ENCODE data around the gene ALX3. TPM values are rescaled to one million over a fixed set of nuclear protein-coding genes. Genes with fewer than 3 reads are reported as not detected.

ALX3 gene
- polyA plus RNA-seq, 1 experiment: 5.7 TPM

DNA sequence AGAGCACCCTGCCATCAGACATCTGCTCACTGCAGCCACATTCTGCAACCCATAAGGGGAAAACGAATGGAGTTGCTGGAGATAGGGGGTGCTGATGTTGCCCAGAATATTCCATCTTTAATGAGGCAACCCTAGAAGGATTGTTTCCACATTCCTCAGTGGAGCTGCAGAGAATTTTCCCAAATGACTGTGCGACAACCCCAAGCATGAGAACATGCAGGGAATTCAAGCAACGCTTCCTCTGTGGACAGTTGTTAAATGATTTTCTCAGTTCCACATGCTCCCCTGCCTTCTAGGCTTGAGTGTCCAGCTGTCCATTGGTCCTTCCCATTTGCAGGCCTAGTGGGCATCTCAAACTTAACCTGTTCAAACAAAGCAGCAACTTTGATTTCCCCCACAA, 21.3 kb upstream of the ALX3 start:
- no peak for DNase-seq (ENCODE audit: low read depth)
- no peak for TF ChIP-seq CTCF (IDR thresholded peaks at IDR 0.05; ENCODE audit: insufficient read depth, low read depth, low read length)
- ChIA-PET POLR2A (no interaction called here), CTCF (interaction anchor here (0.5 to 16.1 kb wide), 14 partner anchors 9 to 440 kb away, joined by 3 to 246 read pairs (median 5); partner anchors contain the start of gene UBL4B)
- H3K36me3 ChIP-seq (ENCODE audit: control insufficient read depth, insufficient read depth, low read length): no peaks in the 10 kb centered on the region; the same call in 1 of the 2 replicates
- no peak overlapping the region for H3K4me3 ChIP-seq (ENCODE audit: low read depth, low read length)
- no peaks in the 10 kb centered on the region; the same call in none of the 2 replicates for H3K27me3 ChIP-seq (ENCODE audit: control insufficient read depth, insufficient read depth, low read length)

DNA sequence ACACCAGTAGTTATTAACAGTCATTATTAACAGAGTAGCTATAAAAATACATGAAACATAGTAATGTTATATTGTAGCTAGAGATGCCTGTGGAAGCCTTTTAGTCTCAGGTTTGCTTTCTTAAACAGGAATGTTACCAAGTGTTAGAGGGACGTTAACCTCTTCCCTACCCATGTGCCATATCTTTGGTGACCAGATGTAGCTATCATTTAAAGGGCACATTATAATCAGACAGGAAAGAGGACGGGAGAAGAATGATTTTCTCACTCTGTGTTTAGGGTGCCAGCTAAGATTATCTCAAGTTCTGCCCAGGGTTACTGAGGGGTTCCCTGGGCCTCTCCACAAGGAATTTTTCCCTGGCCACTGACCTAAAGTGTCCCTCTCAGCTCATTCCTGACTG, 20.9 kb upstream of the ALX3 start:
- no peak for DNase-seq (ENCODE audit: low read depth)
- no peak overlapping the region for H3K4me3 ChIP-seq (ENCODE audit: low read depth, low read length)
- H3K36me3 ChIP-seq (ENCODE audit: control insufficient read depth, insufficient read depth, low read length): no peaks in the 10 kb centered on the region; the same call in 1 of the 2 replicates
- TF ChIP-seq CTCF (IDR thresholded peaks at IDR 0.05; ENCODE audit: insufficient read depth, low read depth, low read length): no peak
- CTCF ChIA-PET: interaction anchor here (0.6 to 16.1 kb wide), 15 partner anchors 9 to 440 kb away, joined by 3 to 246 read pairs (median 5); partner anchors contain the start of gene UBL4B
- no peaks in the 10 kb centered on the region; the same call in none of the 2 replicates for H3K27me3 ChIP-seq (ENCODE audit: control insufficient read depth, insufficient read depth, low read length)
- POLR2A ChIA-PET: no interaction called here

DNA sequence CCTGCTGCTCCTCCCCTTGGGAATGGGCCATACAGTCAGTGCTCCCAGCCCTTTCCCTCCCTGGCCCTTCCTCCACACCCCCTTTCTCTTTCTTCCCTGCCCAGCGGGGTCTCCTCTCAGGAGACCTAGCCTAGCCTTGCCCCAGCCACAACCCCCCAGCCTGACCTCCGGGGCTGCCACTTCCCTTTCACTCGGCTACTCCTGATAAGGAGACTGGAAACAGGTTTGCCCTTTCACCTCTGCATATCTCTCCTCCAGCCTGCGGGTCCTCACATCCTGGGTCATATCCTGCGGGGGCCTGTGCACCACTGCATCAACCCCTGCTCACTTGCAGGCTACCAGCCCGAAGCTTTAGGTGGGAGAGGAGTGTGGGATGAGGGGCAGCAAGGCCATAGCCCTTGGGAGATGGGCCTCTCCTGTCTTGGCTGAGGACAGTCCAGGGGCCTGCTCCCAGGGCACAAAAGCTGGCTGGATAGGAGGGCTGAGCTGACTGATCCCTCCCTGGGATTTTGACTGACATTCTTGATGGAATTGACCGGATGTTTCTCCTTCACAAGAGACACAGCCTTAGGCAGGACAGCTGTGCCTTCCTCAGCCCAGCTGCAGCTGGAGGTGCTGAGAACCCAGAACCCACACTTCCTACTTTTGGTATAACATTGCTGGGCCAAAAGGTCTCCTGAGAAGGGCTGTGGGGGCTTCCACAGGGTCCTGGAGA, 19.2 kb upstream of the ALX3 start:
- no peak for DNase-seq (ENCODE audit: low read depth)
- H3K36me3 ChIP-seq (ENCODE audit: control insufficient read depth, insufficient read depth, low read length): no peaks in the 10 kb centered on the region; the same call in 1 of the 2 replicates
- H3K4me3 ChIP-seq (ENCODE audit: low read depth, low read length): no peak overlapping the region
- H3K27me3 ChIP-seq (ENCODE audit: control insufficient read depth, insufficient read depth, low read length): no peaks in the 10 kb centered on the region; the same call in 1 of the 2 replicates
- POLR2A ChIA-PET: no interaction called here
- TF ChIP-seq CTCF (IDR thresholded peaks at IDR 0.05; ENCODE audit: insufficient read depth, low read depth, low read length): no peak
- CTCF ChIA-PET: interaction anchor here (1.2 to 16.1 kb wide), 6 partner anchors 12 to 60 kb away, joined by 3 to 246 read pairs (median 23); no protein-coding TSS in a partner anchor

DNA sequence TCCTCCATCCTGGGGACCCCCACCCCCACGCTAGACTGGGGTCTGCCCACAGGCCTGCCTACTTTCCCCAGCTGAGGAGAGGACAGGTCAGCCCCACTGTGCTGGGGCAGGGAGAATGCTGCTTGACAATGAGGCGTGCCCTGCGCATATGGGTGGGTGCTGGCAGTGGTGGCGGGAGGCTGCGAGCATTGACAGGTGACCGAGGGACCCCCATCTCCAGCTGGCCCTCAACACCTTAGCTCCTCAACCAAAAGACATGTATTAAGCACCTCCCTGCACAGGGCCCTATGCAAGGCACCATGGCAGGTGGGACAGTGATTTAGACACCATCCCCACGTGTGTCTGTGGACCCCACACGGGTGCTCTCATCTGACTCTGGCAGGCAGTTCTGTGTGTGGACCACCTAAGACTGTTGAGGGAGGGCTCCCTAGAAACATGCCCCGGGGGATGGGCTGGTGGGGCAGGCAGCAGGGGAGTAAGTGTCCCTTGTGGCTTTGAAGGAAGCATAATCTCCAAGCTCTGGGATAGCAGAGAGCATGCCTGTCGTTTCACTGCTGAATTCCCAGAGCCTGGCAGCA, 18.4 kb upstream of the ALX3 start:
- H3K36me3 ChIP-seq (ENCODE audit: control insufficient read depth, insufficient read depth, low read length): no peaks in the 10 kb centered on the region; the same call in 1 of the 2 replicates
- ChIA-PET CTCF (interaction anchor here (0.9 to 16.1 kb wide), 25 partner anchors 12 to 253 kb away, joined by 3 to 246 read pairs (median 5); partner anchors contain the start of genes ALX3, STRIP1 and UBL4B), POLR2A (interaction anchor here (0.9 kb wide), 1 partner anchor 17 kb away, joined by 7 read pairs; no protein-coding TSS in a partner anchor)
- H3K4me3 ChIP-seq (ENCODE audit: low read depth, low read length): no peak overlapping the region
- TF ChIP-seq CTCF (IDR thresholded peaks at IDR 0.05; ENCODE audit: insufficient read depth, low read depth, low read length): no peak
- no peak for DNase-seq (ENCODE audit: low read depth)
- H3K27me3 ChIP-seq (ENCODE audit: control insufficient read depth, insufficient read depth, low read length): no peaks in the 10 kb centered on the region; the same call in 1 of the 2 replicates
